Psoas muscle (tissue), 8 donors: ENCODE measurements around the gene CLIC3. TPM values are rescaled to one million over a fixed set of nuclear protein-coding genes. Genes with fewer than 3 reads are reported as not detected.

Experiments used
- ATAC-seq, 4 donors: fragments of 200-7000 bp; cut with Tn5 transposase; one replicate each; pipeline ENCODE4 v1.9.1; 2020; ENCODE audit warnings: moderate library complexity in 3 of 4, mild to moderate bottlenecking in 2 of 4
- DNase-seq, 2 donors: peaks; one replicate each; pipeline ENCODE4 v3.0.0-alpha.2; 2020
- H3K27ac ChIP-seq: fragments of 200-600 bp; one replicate; pipeline ENCODE4 v1.8.0; 2022
- H3K27me3 ChIP-seq, 3 donors: fragments of 200-600 bp in 1 of 3; one replicate each; pipeline versions ENCODE4 v1.6.1 to v1.8.0; 2013 to 2022; ENCODE audit warnings: low read length in 2 of 3, mild to moderate bottlenecking in 2 of 3, moderate library complexity in 1 of 3; ENCODE audit not compliant: insufficient read depth in 3 of 3
- H3K36me3 ChIP-seq, 2 donors: fragments of 200-600 bp in 1 of 2; one replicate each; pipeline versions ENCODE4 v1.6.1 to v1.8.0; 2013 to 2022; ENCODE audit warnings: low read depth in 1 of 2, mild to moderate bottlenecking in 1 of 2, moderate library complexity in 1 of 2; ENCODE audit not compliant: insufficient read depth in 1 of 2
- H3K4me1 ChIP-seq: fragments of 200-600 bp; one replicate; pipeline ENCODE4 v1.8.0; 2022
- H3K4me3 ChIP-seq: fragments of 200-600 bp; one replicate; pipeline ENCODE4 v1.8.0; 2022; ENCODE audit warnings: mild to moderate bottlenecking
- H3K9me3 ChIP-seq: fragments of 200-600 bp; one replicate; pipeline ENCODE4 v1.8.0; 2022
- WGBS, 3 donors: extraction: QIAGEN DNeasy Blood & Tissue Kit; methylation state at CpG; one replicate each; pipeline versions ENCODE4 v1.1.6 to v1.1.7; 2013; 5-methylcytosine and 5-hydroxymethylcytosine counted together
- intact Hi-C, 2 donors: fragments of 100-400 bp; cut with DNase I; formaldehyde crosslinking; loops; one replicate each; pipeline versions ENCODE4 v1.11.0 to v1.14.2; 2022
- polyA plus RNA-seq, 3 donors: library from polyadenylated mRNA; stranded (reverse); fragments of 200-250 nt; gene quantifications; one replicate each; pipeline ENCODE4 v1.2.3, GENCODE V29; 2013
- total RNA-seq, 4 donors: library from RNA; stranded (reverse); fragmentation: NEBNext Ultra II Directional in 2 of 4; extraction: Animal tissue kit (Norgen Biotek cat#: 25700) in 2 of 4; gene quantifications; one replicate each; pipeline versions ENCODE4 v1.2.1 to v1.2.4, GENCODE V29; 2021 to 2023
- TF ChIP-seq, protein P1 (sequence below): fragments of 200-600 bp; IDR thresholded peaks from one replicate; pipeline ENCODE4 v1.8.0; 2022; ENCODE audit warnings: antibody characterized with exemption
- donor health status: healthy with polysubstance abuse.
- donor health status: DM: no; HTN: no; CAD: no; lungs with moderate emphysema.
- donor health status: Bipolar disorder and iron deficiency.
- donor health status: healthy.
- donor health status: DM: yes; HTN: yes; CAD: no.
- donor health status: DM: no; HTN: no; CAD: no.
- donor health status: DM: no; HTN: no; CAD: no.
- donor health status: DM: yes; HTN: yes; CAD: no.

CLIC3 gene
- total and polyA plus RNA-seq, 7 donors, result 0.38 to 0.94 (median 0.67) TPM; not detected in 1

DNA sequence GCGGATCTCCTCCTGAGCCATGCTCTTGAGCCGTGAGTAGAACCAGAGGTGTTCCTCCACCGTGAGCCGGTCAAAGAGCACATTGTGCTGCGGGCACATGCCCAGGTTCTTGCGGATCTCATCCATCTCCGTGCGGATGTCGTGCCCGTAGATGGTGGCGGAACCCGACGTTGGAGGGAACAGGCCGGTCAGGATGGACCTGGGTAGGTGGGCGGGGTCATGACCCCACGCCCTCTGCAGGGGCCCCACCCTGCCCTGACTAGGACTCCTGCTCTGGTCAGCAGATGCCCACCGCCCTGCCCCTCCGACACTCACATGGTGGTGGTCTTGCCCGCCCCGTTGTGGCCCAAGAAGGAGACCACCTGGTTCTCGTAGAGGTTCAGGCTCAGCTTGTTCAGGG lies 19.6 kb upstream of the CLIC3 start:
- no peak for DNase-seq
- intact Hi-C loops, result no loop called here
- H3K36me3 ChIP-seq, result peaks cover 0 to 78% of the 10 kb centered on the region in 2 donors
- no peaks in the 10 kb centered on the region for H3K4me1 ChIP-seq
- H3K4me3 ChIP-seq, result no peak overlapping the region
- ATAC-seq, result no peak
- no peak overlapping the region for H3K27ac ChIP-seq
- H3K27me3 ChIP-seq, result no peaks in the 10 kb centered on the region
- TF ChIP-seq, protein P1, sequence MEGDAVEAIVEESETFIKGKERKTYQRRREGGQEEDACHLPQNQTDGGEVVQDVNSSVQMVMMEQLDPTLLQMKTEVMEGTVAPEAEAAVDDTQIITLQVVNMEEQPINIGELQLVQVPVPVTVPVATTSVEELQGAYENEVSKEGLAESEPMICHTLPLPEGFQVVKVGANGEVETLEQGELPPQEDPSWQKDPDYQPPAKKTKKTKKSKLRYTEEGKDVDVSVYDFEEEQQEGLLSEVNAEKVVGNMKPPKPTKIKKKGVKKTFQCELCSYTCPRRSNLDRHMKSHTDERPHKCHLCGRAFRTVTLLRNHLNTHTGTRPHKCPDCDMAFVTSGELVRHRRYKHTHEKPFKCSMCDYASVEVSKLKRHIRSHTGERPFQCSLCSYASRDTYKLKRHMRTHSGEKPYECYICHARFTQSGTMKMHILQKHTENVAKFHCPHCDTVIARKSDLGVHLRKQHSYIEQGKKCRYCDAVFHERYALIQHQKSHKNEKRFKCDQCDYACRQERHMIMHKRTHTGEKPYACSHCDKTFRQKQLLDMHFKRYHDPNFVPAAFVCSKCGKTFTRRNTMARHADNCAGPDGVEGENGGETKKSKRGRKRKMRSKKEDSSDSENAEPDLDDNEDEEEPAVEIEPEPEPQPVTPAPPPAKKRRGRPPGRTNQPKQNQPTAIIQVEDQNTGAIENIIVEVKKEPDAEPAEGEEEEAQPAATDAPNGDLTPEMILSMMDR, result no peak
- 93 to 96% (median 96%) methylated on average over 20 to 21 of the region's 21 CpGs for WGBS, 3 donors
- no peaks in the 10 kb centered on the region for H3K9me3 ChIP-seq

DNA sequence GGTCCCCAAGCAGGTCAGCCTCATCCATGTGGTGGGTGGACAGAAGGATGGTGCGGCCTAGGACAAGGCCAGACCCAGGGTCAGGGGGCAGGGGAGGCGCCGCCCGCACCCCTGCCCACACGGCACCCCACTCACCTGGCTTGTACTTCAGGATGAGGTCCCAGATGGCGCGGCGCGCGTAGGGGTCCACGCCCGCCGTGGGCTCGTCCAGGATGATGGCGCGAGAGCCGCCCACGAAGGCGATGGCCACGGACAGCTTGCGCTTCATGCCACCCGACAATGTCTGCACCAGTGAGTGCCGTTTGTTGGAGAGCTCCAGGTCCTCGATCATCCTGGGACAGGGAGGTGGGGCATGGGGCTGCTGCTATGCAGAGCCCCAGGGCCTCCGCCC lies 19.2 kb upstream of the CLIC3 start:
- peaks cover 0 to 75% of the 10 kb centered on the region in 2 donors for H3K36me3 ChIP-seq
- no peak for DNase-seq
- TF ChIP-seq, protein P1, result no peak
- H3K4me1 ChIP-seq, result no peaks in the 10 kb centered on the region
- H3K27me3 ChIP-seq, result no peaks in the 10 kb centered on the region
- no peak overlapping the region for H3K4me3 ChIP-seq
- no peak for ATAC-seq
- intact Hi-C loops, result no loop called here
- WGBS, 3 donors, result 96 to 98% (median 96%) methylated on average over 20 to 25 of the region's 25 CpGs
- no peaks in the 10 kb centered on the region for H3K9me3 ChIP-seq
- H3K27ac ChIP-seq, result no peak overlapping the region

DNA sequence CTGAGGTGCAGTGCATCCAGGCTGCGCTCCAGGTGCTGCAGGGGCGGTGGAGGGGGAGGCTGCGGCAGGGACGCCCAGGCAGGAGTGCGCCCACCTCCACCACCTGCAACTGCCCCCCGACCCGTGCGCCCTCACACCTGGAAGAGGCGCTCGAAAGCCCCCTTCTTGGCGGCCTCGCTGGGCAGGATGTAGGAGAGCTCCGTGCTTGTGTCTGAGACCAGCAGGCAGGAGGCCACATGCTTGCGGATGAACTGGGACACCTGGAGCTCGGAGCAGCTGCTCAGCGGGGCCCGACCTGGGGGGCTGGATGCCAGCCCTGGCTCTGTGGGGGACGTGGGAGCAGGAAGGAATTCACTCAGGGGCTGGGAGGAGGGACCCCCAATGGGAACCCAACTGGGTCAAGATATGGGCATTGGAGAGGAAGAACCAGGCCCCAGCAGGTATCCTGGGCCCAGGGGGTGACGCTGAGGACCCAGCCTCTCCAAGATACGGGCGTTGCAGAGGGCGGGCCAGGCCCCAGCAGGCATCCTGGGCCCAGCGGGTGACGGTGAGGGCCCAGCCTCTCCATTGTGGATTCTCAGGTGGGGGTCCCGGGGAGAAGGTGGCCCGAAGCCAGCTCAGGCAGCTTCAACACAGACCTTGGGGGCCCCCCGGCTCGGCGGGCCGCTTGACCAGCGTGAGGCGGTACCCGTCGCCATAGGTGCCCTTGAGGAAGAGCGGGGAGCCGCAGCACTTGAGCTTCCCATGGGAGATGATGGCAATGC lies 18.6 kb upstream of the CLIC3 start:
- DNase-seq (no peak), ATAC-seq (no peak)
- Histone ChIP-seq H3K27ac (no peak overlapping the region), H3K4me3 (no peak overlapping the region), H3K27me3 (no peaks in the 10 kb centered on the region), H3K9me3 (no peaks in the 10 kb centered on the region), H3K36me3 (peaks cover 0 to 72% of the 10 kb centered on the region in 2 donors), H3K4me1 (no peaks in the 10 kb centered on the region)
- TF ChIP-seq, protein P1, result no peak
- WGBS, 3 donors, result 91 to 94% (median 92%) methylated on average over 34 to 36 of the region's 36 CpGs
- intact Hi-C loops, result no loop called here

DNA sequence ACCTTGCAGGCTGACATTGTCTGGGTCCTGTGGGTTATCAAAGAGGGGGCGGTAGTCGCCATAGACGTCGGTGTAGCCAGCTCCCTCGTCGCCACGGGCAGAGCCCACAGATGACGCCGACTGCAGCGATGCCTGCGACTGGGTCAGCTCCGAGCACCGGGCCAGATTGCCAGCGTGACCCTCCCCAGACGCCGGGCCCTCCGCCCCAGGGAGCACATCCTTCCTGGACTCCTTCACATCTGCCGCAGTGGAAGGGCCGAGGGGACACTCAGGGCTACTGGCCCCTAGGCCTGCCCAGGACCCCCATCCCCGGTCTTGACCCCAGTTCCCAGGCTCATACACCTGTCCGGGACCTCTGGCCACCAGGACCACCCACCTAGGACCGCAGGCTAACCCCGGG lies 17.8 kb upstream of the CLIC3 start:
- Histone ChIP-seq H3K4me1 (no peaks in the 10 kb centered on the region), H3K27me3 (no peaks in the 10 kb centered on the region), H3K27ac (no peak overlapping the region), H3K9me3 (no peaks in the 10 kb centered on the region), H3K36me3 (peaks cover 0 to 79% of the 10 kb centered on the region in 2 donors), H3K4me3 (no peak overlapping the region)
- TF ChIP-seq, protein P1, result no peak
- 91 to 94% (median 91%) methylated on average over 18 to 23 of the region's 23 CpGs for WGBS, 3 donors
- DNase-seq (no peak), ATAC-seq (no peak)
- intact Hi-C loops, result no loop called here

DNA sequence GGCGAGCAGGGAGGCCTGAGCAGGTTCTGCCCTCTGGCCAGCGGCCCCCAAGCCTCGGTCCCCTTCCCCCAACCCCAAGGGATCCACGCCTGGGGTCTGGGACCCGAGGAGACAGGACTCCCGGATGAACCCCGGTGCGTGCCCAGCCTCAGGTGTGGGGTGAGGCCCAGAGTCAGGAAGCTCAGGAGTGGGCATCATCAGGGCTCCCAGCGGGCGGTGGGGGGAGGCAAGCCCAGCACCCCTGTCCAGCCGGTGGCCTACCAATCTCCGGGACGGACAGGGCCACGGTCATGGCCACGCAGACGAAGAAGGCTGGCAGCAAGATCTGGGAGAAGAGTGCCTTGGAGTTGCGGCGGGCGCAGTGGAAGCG lies 17.2 kb upstream of the CLIC3 start:
- no peaks in the 10 kb centered on the region for H3K9me3 ChIP-seq
- H3K4me3 ChIP-seq, result no peak overlapping the region
- TF ChIP-seq, protein P1, result no peak
- 97 to 98% (median 98%) methylated on average over 10 to 20 of the region's 20 CpGs for WGBS, 3 donors
- ATAC-seq, result no peak
- H3K27ac ChIP-seq, result no peak overlapping the region
- no peaks in the 10 kb centered on the region for H3K4me1 ChIP-seq
- peaks cover 0 to 74% of the 10 kb centered on the region in 2 donors for H3K36me3 ChIP-seq
- H3K27me3 ChIP-seq, result no peaks in the 10 kb centered on the region
- intact Hi-C loops, result no loop called here
- DNase-seq, result no peak
